Ectodermal cell (in vitro differentiated cells): Measurements from ENCODE around the gene TMEM18.

Experiments
- H3K27ac ChIP-seq: 2 replicates; pipeline ENCODE4 v1.7.0; 2013; ENCODE audit warnings: mild to moderate bottlenecking, low read depth, low read length; ENCODE audit not compliant: insufficient read depth, poor library complexity, severe bottlenecking
- H3K27me3 ChIP-seq: 2 replicates; pipeline ENCODE4 v1.7.0; 2013; ENCODE audit warnings: mild to moderate bottlenecking, low read length; ENCODE audit not compliant: insufficient read depth, control insufficient read depth, poor library complexity, severe bottlenecking
- H3K36me3 ChIP-seq: one replicate; pipeline ENCODE4 v1.7.0; 2013; ENCODE audit warnings: low read length; ENCODE audit not compliant: control insufficient read depth, insufficient read depth
- H3K4me1 ChIP-seq: one replicate; pipeline ENCODE4 v1.7.0; 2013; ENCODE audit warnings: low read length; ENCODE audit not compliant: control insufficient read depth, insufficient read depth
- H3K4me3 ChIP-seq: 2 replicates; pipeline ENCODE4 v1.7.0; 2013; ENCODE audit warnings: low read depth, low read length, control low read depth; ENCODE audit not compliant: insufficient read depth
- H3K9me3 ChIP-seq: 2 replicates; pipeline ENCODE4 v1.7.0; 2013; ENCODE audit warnings: mild to moderate bottlenecking, low read length, moderate library complexity; ENCODE audit not compliant: control insufficient read depth
- WGBS, 2 experiments: methylation state at CpG; one replicate each; pipeline ENCODE4 v1.1.7; 2013; ENCODE audit warnings: missing lambda C conversion rate in 2 of 2; 5-methylcytosine and 5-hydroxymethylcytosine counted together

Gene TMEM18

GRCh38 chr2:654896-655295, 22.3 kb downstream of the TMEM18 start:
- Histone ChIP-seq H3K27me3 (no peaks in the 10 kb centered on the region), H3K27ac (no peak overlapping the region), H3K36me3 (no peaks in the 10 kb centered on the region), H3K9me3 (no peaks in the 10 kb centered on the region), H3K4me1 (no peaks in the 10 kb centered on the region), H3K4me3 (no peak overlapping the region)
- WGBS, 2 experiments: 92% methylated on average over 10 of the region's 10 CpGs

GRCh38 chr2:653645-654425, 23.4 kb downstream of the TMEM18 start:
- Histone ChIP-seq H3K27me3 (no peaks in the 10 kb centered on the region), H3K27ac (no peak overlapping the region), H3K4me1 (peaks cover 7% of the 10 kb centered on the region), H3K9me3 (no peaks in the 10 kb centered on the region), H3K36me3 (no peaks in the 10 kb centered on the region), H3K4me3 (no peak overlapping the region)
- 88 to 90% methylated on average over 16 to 17 of the region's 17 CpGs for WGBS, 2 experiments

- no peak overlapping the region for H3K4me3 ChIP-seq
- H3K9me3 ChIP-seq: no peaks in the 10 kb centered on the region
- WGBS, 2 experiments: 92 to 95% methylated on average over 6 of the region's 6 CpGs
- H3K27ac ChIP-seq: no peak overlapping the region
- peaks cover 9% of the 10 kb centered on the region for H3K4me1 ChIP-seq
- no peaks in the 10 kb centered on the region for H3K36me3 ChIP-seq
- no peaks in the 10 kb centered on the region for H3K27me3 ChIP-seq
Observed at GRCh38 chr2:652881-653480, 24.2 kb downstream of the TMEM18 start.

- WGBS, 2 experiments: 94 to 95% methylated on average over 14 of the region's 14 CpGs
- H3K27me3 ChIP-seq: no peaks in the 10 kb centered on the region
Observed at GRCh38 chr2:651951-652373, 25.2 kb downstream of the TMEM18 start.

GRCh38 chr2:650343-651310, 26.6 kb downstream of the TMEM18 start:
- WGBS, 2 experiments: 93 to 95% methylated on average over 25 of the region's 25 CpGs
- Histone ChIP-seq H3K4me3 (no peak overlapping the region), H3K27me3 (no peaks in the 10 kb centered on the region), H3K4me1 (peaks cover 9% of the 10 kb centered on the region), H3K27ac (no peak overlapping the region), H3K9me3 (no peaks in the 10 kb centered on the region), H3K36me3 (no peaks in the 10 kb centered on the region)

More at GRCh38 chr2:651951-652373, 25.2 kb downstream of the TMEM18 start:
- Histone ChIP-seq H3K4me1 (peaks cover 9% of the 10 kb centered on the region), H3K27ac (no peak overlapping the region), H3K9me3 (no peaks in the 10 kb centered on the region), H3K4me3 (no peak overlapping the region), H3K36me3 (no peaks in the 10 kb centered on the region)

GRCh38 chr2:649426-650342, 27.5 kb downstream of the TMEM18 start:
- no peak overlapping the region for H3K27ac ChIP-seq
- H3K36me3 ChIP-seq: no peaks in the 10 kb centered on the region
- H3K4me3 ChIP-seq: no peak overlapping the region
- 93 to 94% methylated on average over 20 of the region's 20 CpGs for WGBS, 2 experiments
- no peaks in the 10 kb centered on the region for H3K27me3 ChIP-seq
- H3K4me1 ChIP-seq: peaks cover 9% of the 10 kb centered on the region
- H3K9me3 ChIP-seq: no peaks in the 10 kb centered on the region

- Histone ChIP-seq H3K4me3 (no peak overlapping the region), H3K4me1 (peaks cover 9% of the 10 kb centered on the region), H3K27ac (no peak overlapping the region), H3K27me3 (no peaks in the 10 kb centered on the region), H3K36me3 (no peaks in the 10 kb centered on the region), H3K9me3 (no peaks in the 10 kb centered on the region)
- 74 to 75% methylated on average over 26 of the region's 26 CpGs for WGBS, 2 experiments
Observed at GRCh38 chr2:648476-649424, 28.5 kb downstream of the TMEM18 start.

- Histone ChIP-seq H3K27me3 (no peaks in the 10 kb centered on the region), H3K9me3 (no peaks in the 10 kb centered on the region), H3K4me1 (peaks cover 9% of the 10 kb centered on the region), H3K36me3 (no peaks in the 10 kb centered on the region), H3K27ac (no peak overlapping the region), H3K4me3 (no peak overlapping the region)
- WGBS, 2 experiments: 94 to 96% methylated on average over 16 of the region's 16 CpGs
Observed at GRCh38 chr2:647691-648231, 29.4 kb downstream of the TMEM18 start.
